Endodermal cell (in vitro differentiated cells): ENCODE measurements around the gene NIPBL. TPM values are rescaled to one million over a fixed set of nuclear protein-coding genes. Genes with fewer than 3 reads are reported as not detected.

Experiments
- DNase-seq: peaks from one replicate; pipeline ENCODE4 v3.0.0-alpha.2; 2017
- H3K27ac ChIP-seq: 2 replicates; pipeline ENCODE4 v1.5.1; 2013; ENCODE audit warnings: mild to moderate bottlenecking, low read depth, low read length, moderate library complexity
- H3K27me3 ChIP-seq: 2 replicates; pipeline ENCODE4 v1.6.1; 2013; ENCODE audit warnings: mild to moderate bottlenecking, low read length, moderate library complexity; ENCODE audit not compliant: insufficient read depth, control insufficient read depth, poor library complexity, severe bottlenecking
- H3K36me3 ChIP-seq: 2 replicates; pipeline ENCODE4 v1.7.0; 2013; ENCODE audit warnings: mild to moderate bottlenecking, low read length, moderate library complexity; ENCODE audit not compliant: control insufficient read depth, insufficient read depth
- H3K4me1 ChIP-seq: one replicate; pipeline ENCODE4 v1.7.0; 2013; ENCODE audit warnings: low read length; ENCODE audit not compliant: control insufficient read depth, insufficient read depth
- H3K4me3 ChIP-seq: 2 replicates; pipeline ENCODE4 v1.5.1; 2013; ENCODE audit warnings: mild to moderate bottlenecking, low read length, moderate library complexity
- H3K9ac ChIP-seq: 2 replicates; pipeline ENCODE4 v1.6.1; 2013; ENCODE audit warnings: mild to moderate bottlenecking, low read length, moderate library complexity; ENCODE audit not compliant: poor library complexity, severe bottlenecking; ENCODE audit errors: extremely low read depth
- H3K9me3 ChIP-seq: 2 replicates; pipeline ENCODE4 v1.6.1; 2013; ENCODE audit warnings: mild to moderate bottlenecking, low read length, moderate library complexity; ENCODE audit not compliant: control insufficient read depth
- H3K27ac Mint-ChIP-seq: 2 replicates; pipeline ENCODE4 v1.8.0; 2020; ENCODE audit warnings: mixed read lengths
- H3K27me3 Mint-ChIP-seq: 2 replicates; pipeline ENCODE4 v1.8.0; 2021; ENCODE audit warnings: mild to moderate bottlenecking, mixed read lengths; ENCODE audit not compliant: insufficient read depth
- H3K36me3 Mint-ChIP-seq: 2 replicates; pipeline ENCODE4 v1.8.0; 2020; ENCODE audit warnings: low read depth, mixed read lengths
- H3K4me1 Mint-ChIP-seq: 2 replicates; pipeline ENCODE4 v1.8.0; 2020; ENCODE audit warnings: mixed read lengths
- H3K4me3 Mint-ChIP-seq: 2 replicates; pipeline ENCODE4 v1.8.0; 2020; ENCODE audit warnings: mild to moderate bottlenecking, moderate library complexity, mixed read lengths
- H3K9me3 Mint-ChIP-seq: 2 replicates; pipeline ENCODE4 v1.8.0; 2020; ENCODE audit warnings: mild to moderate bottlenecking, mixed read lengths
- CTCF ChIP-seq: fragments of 200-600 bp; sonication (generic); conservative IDR thresholded peaks from 2 replicates; pipeline ENCODE4 v1.5.0; 2021; ENCODE audit warnings: antibody characterized with exemption, mild to moderate bottlenecking
- WGBS, 2 experiments: methylation state at CpG; one replicate each; pipeline versions ENCODE4 v1.1.5 to v1.1.7; 2013; ENCODE audit warnings: missing lambda C conversion rate in 2 of 2, mixed read lengths in 1 of 2; ENCODE audit not compliant: insufficient coverage in 1 of 2, insufficient read length in 1 of 2; 5-methylcytosine and 5-hydroxymethylcytosine counted together
- total RNA-seq, 2 donors: library from RNA; stranded (reverse); fragmentation: NEBNext Ultra II Directional in 1 of 2; extraction: Animal tissue kit (Norgen Biotek cat#: 25700) in 1 of 2; gene quantifications; 2 replicates in 1 of 2; 3 replicates in 1 of 2; pipeline ENCODE4 v1.2.1, GENCODE V29; 2021

Gene NIPBL
- total RNA-seq, 2 donors from 2014 or later: 63.3 to 65.8 TPM

GRCh38 chr5:37014321-37014720 is 137.8 kb downstream of the NIPBL start:
- no peaks in the 10 kb centered on the region for H3K4me1 ChIP-seq
- no peak for TF ChIP-seq CTCF
- H3K4me1 Mint-ChIP-seq: no peaks in the 10 kb centered on the region
- H3K4me3 Mint-ChIP-seq: no peak overlapping the region
- DNase-seq: no peak
- H3K9me3 ChIP-seq: no peaks in the 10 kb centered on the region
- H3K27ac ChIP-seq: no peak overlapping the region
- peaks cover 61% of the 10 kb centered on the region for H3K36me3 Mint-ChIP-seq
- H3K9me3 Mint-ChIP-seq: peaks cover 5% of the 10 kb centered on the region
- H3K9ac ChIP-seq: no peak overlapping the region
- peaks cover 71% of the 10 kb centered on the region for H3K36me3 ChIP-seq
- H3K4me3 ChIP-seq: no peak overlapping the region
- no peaks in the 10 kb centered on the region for H3K27me3 Mint-ChIP-seq
- no peak overlapping the region for H3K27ac Mint-ChIP-seq
- H3K27me3 ChIP-seq: no peaks in the 10 kb centered on the region

GRCh38 chr5:37015795-37016666 is 139.5 kb downstream of the NIPBL start:
- Histone ChIP-seq H3K27me3 (no peaks in the 10 kb centered on the region), H3K36me3 (peaks cover 69% of the 10 kb centered on the region), H3K9ac (no peak overlapping the region), H3K4me1 (no peaks in the 10 kb centered on the region), H3K9me3 (no peaks in the 10 kb centered on the region), H3K4me3 (no peak overlapping the region), H3K27ac (no peak overlapping the region)
- H3K27ac Mint-ChIP-seq: no peak overlapping the region
- no peak for TF ChIP-seq CTCF
- H3K27me3 Mint-ChIP-seq: no peaks in the 10 kb centered on the region
- peaks cover 61% of the 10 kb centered on the region for H3K36me3 Mint-ChIP-seq
- no peaks in the 10 kb centered on the region for H3K4me1 Mint-ChIP-seq
- WGBS, 2 experiments: 100% methylated on average over 1 to 2 of the region's 2 CpGs
- no peak for DNase-seq
- no peak overlapping the region for H3K4me3 Mint-ChIP-seq
- peaks cover 5% of the 10 kb centered on the region for H3K9me3 Mint-ChIP-seq

- no peak overlapping the region for H3K27ac Mint-ChIP-seq
- H3K9me3 Mint-ChIP-seq: no peaks in the 10 kb centered on the region
- H3K4me3 Mint-ChIP-seq: no peak overlapping the region
- 89% methylated on average over 1 of the region's 1 CpG; no CpG with 5 or more reads in 1 of the 2 experiments for WGBS, 2 experiments
- Histone ChIP-seq H3K9ac (no peak overlapping the region), H3K9me3 (no peaks in the 10 kb centered on the region), H3K36me3 (peaks cover 83% of the 10 kb centered on the region), H3K27ac (no peak overlapping the region), H3K4me3 (no peak overlapping the region), H3K27me3 (no peaks in the 10 kb centered on the region), H3K4me1 (no peaks in the 10 kb centered on the region)
- H3K36me3 Mint-ChIP-seq: peaks cover 49% of the 10 kb centered on the region
- no peak for TF ChIP-seq CTCF
- DNase-seq: no peak
- H3K27me3 Mint-ChIP-seq: no peaks in the 10 kb centered on the region
- no peaks in the 10 kb centered on the region for H3K4me1 Mint-ChIP-seq
Observed at GRCh38 chr5:37028910-37029309, 152.3 kb downstream of the NIPBL start.
